SU-DHL-6 (cell line): ENCODE results near the gene XKR8.

Experiments used
- CTCF ChIP-seq: fragments of 200-600 bp; sonication (generic); IDR thresholded peaks from one replicate; pipeline ENCODE4 v1.5.1; 2017; ENCODE audit warnings: antibody characterized with exemption, mild to moderate bottlenecking, low read length, moderate library complexity; ENCODE audit not compliant: insufficient read depth, poor library complexity, severe bottlenecking
- EZH2phosphoT487 ChIP-seq: fragments of 200-600 bp; sonication (generic), shearing (Covaris generic); conservative IDR thresholded peaks from 2 replicates; pipeline ENCODE4 v1.6.1; 2018; ENCODE audit warnings: mild to moderate bottlenecking, antibody characterized with exemption, low read length, moderate library complexity, mixed read lengths

DNA sequence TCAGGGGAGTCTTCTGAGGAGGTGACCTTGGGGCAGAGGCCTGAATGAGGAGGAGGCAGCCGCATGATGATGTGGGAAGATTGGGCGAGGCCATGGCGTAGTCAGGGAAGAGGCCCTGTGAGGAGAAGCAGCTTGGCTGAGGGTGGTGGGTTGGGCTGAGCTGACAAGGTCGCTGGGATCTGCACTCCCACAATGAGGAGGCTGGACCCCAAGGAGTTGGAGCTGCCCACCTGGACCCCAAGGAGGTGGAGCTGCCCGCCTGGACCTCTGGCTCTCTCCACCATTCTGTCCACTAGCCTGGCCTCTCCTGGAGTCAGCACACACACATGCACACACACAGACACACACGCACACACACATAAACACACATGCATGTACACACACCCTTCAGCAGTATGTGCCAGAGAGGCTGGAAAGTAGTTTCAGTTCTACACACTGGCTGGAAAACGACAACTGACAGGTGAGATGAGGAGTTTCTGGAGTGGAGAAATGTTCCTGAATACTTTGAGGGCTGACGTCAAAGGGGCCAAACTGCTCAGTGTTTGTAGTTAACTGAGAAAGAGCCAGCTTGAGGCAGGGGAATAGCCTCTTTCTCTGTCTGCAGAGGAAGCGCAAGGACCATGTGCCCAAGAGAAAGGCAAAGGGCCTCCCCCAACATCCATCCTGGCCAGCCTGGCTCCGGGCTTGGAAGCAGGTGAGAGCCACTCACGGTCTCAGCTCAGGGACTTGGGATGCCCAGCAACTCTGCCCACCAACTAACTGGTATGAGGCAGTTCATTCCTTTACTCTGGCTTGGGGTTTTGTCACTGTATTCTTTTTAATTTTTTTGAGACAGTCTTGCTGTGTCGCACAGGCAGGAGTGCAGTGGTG lies 17.9 kb upstream of the XKR8 start:
- TF ChIP-seq CTCF, result no peak
- TF ChIP-seq EZH2phosphoT487, result no peak
